Measurements from ENCODE around the gene UBE2O. TPM values are rescaled to one million over a fixed set of nuclear protein-coding genes. Genes with fewer than 3 reads are reported as not detected.
A peak's percentile ranks its signal among the peaks of the same experiment; 100 is the strongest.

UBE2O gene
- total RNA-seq, 2 donors from 2014 or later, result 19.5 to 21.8 TPM

GRCh38 chr17:76404976-76405563 is 47.9 kb downstream of the UBE2O start:
- H3K4me3 ChIP-seq, result no peak overlapping the region
- peaks cover 0 to 52% of the 10 kb centered on the region in 2 donors for H3K4me1 ChIP-seq
- H3K36me3 ChIP-seq, result peaks cover 26% of the 10 kb centered on the region
- no peak for TF ChIP-seq CTCF (IDR thresholded peaks at IDR 0.05)
- no peaks in the 10 kb centered on the region for H3K27me3 ChIP-seq
- peak overlapping the region; percentile 85 to 86 for H3K27ac ChIP-seq
- peak; percentile 70 for DNase-seq (ENCODE audit: low spot score)
- H3K9me3 ChIP-seq, result no peaks in the 10 kb centered on the region

GRCh38 chr17:76404256-76404655 is 48.7 kb downstream of the UBE2O start:
- no peak for DNase-seq (ENCODE audit: low spot score)
- Histone ChIP-seq H3K27ac (peak overlapping the region; percentile 85 to 86), H3K36me3 (peaks cover 34% of the 10 kb centered on the region), H3K27me3 (no peaks in the 10 kb centered on the region), H3K4me3 (no peak overlapping the region), H3K9me3 (no peaks in the 10 kb centered on the region), H3K4me1 (peaks cover 0 to 47% of the 10 kb centered on the region in 2 donors)
- TF ChIP-seq CTCF (IDR thresholded peaks at IDR 0.05), result no peak

- no peak overlapping the region for H3K4me3 ChIP-seq
Observed at GRCh38 chr17:76402711-76403110, 50.2 kb downstream of the UBE2O start.

GRCh38 chr17:76399175-76400172 is 53.5 kb downstream of the UBE2O start:
- no peak overlapping the region for H3K27ac ChIP-seq
- H3K27me3 ChIP-seq, result no peaks in the 10 kb centered on the region
- H3K36me3 ChIP-seq, result peaks cover 79% of the 10 kb centered on the region
- TF ChIP-seq CTCF (IDR thresholded peaks at IDR 0.05), result no peak
- H3K4me1 ChIP-seq, result peaks cover 0 to 7% of the 10 kb centered on the region in 2 donors
- no peaks in the 10 kb centered on the region for H3K9me3 ChIP-seq
- DNase-seq (ENCODE audit: low spot score), result no peak
- H3K4me3 ChIP-seq, result no peak overlapping the region

More at GRCh38 chr17:76402711-76403110, 50.2 kb downstream of the UBE2O start:
- no peaks in the 10 kb centered on the region for H3K9me3 ChIP-seq
- DNase-seq (ENCODE audit: low spot score), result no peak
- no peaks in the 10 kb centered on the region for H3K27me3 ChIP-seq
- peaks cover 0 to 40% of the 10 kb centered on the region in 2 donors for H3K4me1 ChIP-seq
- peak overlapping the region in 1 of 2 donors; percentile 31 for H3K27ac ChIP-seq
- H3K36me3 ChIP-seq, result peaks cover 48% of the 10 kb centered on the region
- no peak for TF ChIP-seq CTCF (IDR thresholded peaks at IDR 0.05)

GRCh38 chr17:76398523-76399174 is 54.3 kb downstream of the UBE2O start:
- H3K9me3 ChIP-seq, result no peaks in the 10 kb centered on the region
- TF ChIP-seq CTCF (IDR thresholded peaks at IDR 0.05), result no peak
- peaks cover 88% of the 10 kb centered on the region for H3K36me3 ChIP-seq
- H3K4me1 ChIP-seq, result no peaks in the 10 kb centered on the region
- no peaks in the 10 kb centered on the region for H3K27me3 ChIP-seq
- no peak overlapping the region for H3K27ac ChIP-seq
- H3K4me3 ChIP-seq, result no peak overlapping the region
- DNase-seq (ENCODE audit: low spot score), result no peak
